H1 (cell line): Measurements from ENCODE around the gene HDAC11. TPM values are rescaled to one million over a fixed set of nuclear protein-coding genes. Genes with fewer than 3 reads are reported as not detected.
A peak's percentile ranks its signal among the peaks of the same experiment; 100 is the strongest.

Experiments
- CTCF ChIA-PET: fragments of 300-600 bp; sonication (Branson Sonifier 250); formaldehyde crosslinking; loops from one replicate; lab custom pipeline; 2021; ENCODE audit not compliant: partially characterized antibody; lab: Charles Lee
- POLR2A ChIA-PET: fragments of 300-600 bp; sonication (Branson Sonifier 250); formaldehyde crosslinking; loops from one replicate; lab custom pipeline; 2021; ENCODE audit warnings: inconsistent platforms; ENCODE audit not compliant: partially characterized antibody; lab: Charles Lee
- DNase-seq, 2 experiments: peaks; one replicate each; pipeline versions ENCODE4 v3.0.0 to v3.0.0-alpha.2; 2010 to 2022; ENCODE audit warnings: low spot score in 2 of 2, low read depth in 1 of 2, mixed read lengths in 1 of 2
- FAIRE-seq: peaks from 2 replicates; lab custom pipeline; 2011; peaks lifted over from hg19 to GRCh38; lab: Jason Lieb, UNC
- H2AFZ ChIP-seq: 2 replicates; pipeline ENCODE4 v1.8.1; 2012; ENCODE audit warnings: low read length, inconsistent platforms
- H2AK5ac ChIP-seq: 2 replicates; pipeline ENCODE4 v1.6.1; 2013; ENCODE audit warnings: low read depth, low read length
- H2BK120ac ChIP-seq: replicated peaks from 2 replicates; pipeline ENCODE3; 2013; ENCODE audit warnings: low read depth, low read length, inconsistent platforms
- H2BK12ac ChIP-seq: 2 replicates; pipeline ENCODE4 v1.6.1; 2013; ENCODE audit warnings: low read depth, low read length
- H2BK15ac ChIP-seq: 2 replicates; pipeline ENCODE4 v1.6.1; 2013; ENCODE audit warnings: low read length
- H2BK20ac ChIP-seq: 2 replicates; pipeline ENCODE4 v1.6.1; 2013; ENCODE audit warnings: low read length
- H2BK5ac ChIP-seq: 2 replicates; pipeline ENCODE4 v1.6.1; 2013; ENCODE audit warnings: low read depth, low read length
- H3K14ac ChIP-seq: 2 replicates; pipeline ENCODE4 v1.6.1; 2013; ENCODE audit warnings: inconsistent platforms; ENCODE audit not compliant: insufficient read length
- H3K18ac ChIP-seq: 2 replicates; pipeline ENCODE4 v1.6.1; 2013; ENCODE audit warnings: low read length; ENCODE audit errors: extremely low read depth
- H3K23ac ChIP-seq: 2 replicates; pipeline ENCODE4 v1.6.1; 2013; ENCODE audit warnings: inconsistent platforms; ENCODE audit not compliant: insufficient read length
- H3K23me2 ChIP-seq: 2 replicates; pipeline ENCODE4 v1.6.1; 2013; ENCODE audit warnings: low read depth, low read length
- H3K27ac ChIP-seq: 2 replicates; pipeline ENCODE4 v1.6.1; 2011; ENCODE audit warnings: low read depth, low read length, inconsistent platforms
- H3K27me3 ChIP-seq, 4 experiments: replicated peaks in 1 of 4; 1 replicate in 1 of 4; 2 replicates in 3 of 4; pipeline versions ENCODE4 v1.6.1 to v1.8.1; 2011 to 2013; ENCODE audit warnings: low read length in 3 of 4, mild to moderate bottlenecking in 3 of 4, inconsistent platforms in 2 of 4, mixed read lengths in 2 of 4, moderate library complexity in 1 of 4; ENCODE audit not compliant: control insufficient read depth in 3 of 4, insufficient read depth in 3 of 4; ENCODE audit errors: extremely low read depth in 1 of 4
- H3K36me3 ChIP-seq, 4 experiments: 2 replicates each; pipeline versions ENCODE4 v1.6.1 to v1.8.1; 2011 to 2013; ENCODE audit warnings: mild to moderate bottlenecking in 4 of 4, low read length in 3 of 4, moderate library complexity in 2 of 4, control low read depth in 1 of 4, inconsistent platforms in 1 of 4; ENCODE audit not compliant: insufficient read depth in 4 of 4, control insufficient read depth in 2 of 4
- H3K4ac ChIP-seq: replicated peaks from 2 replicates; pipeline ENCODE3; 2013; ENCODE audit warnings: low read length, low read depth, mixed read lengths, inconsistent platforms; ENCODE audit not compliant: insufficient read length
- H3K4me1 ChIP-seq, 4 experiments: replicated peaks in 1 of 4; 1 replicate in 1 of 4; 2 replicates in 3 of 4; pipeline versions ENCODE4 v1.6.1 to v1.8.1; 2011 to 2013; ENCODE audit warnings: low read length in 3 of 4, inconsistent platforms in 2 of 4, mixed read lengths in 1 of 4; ENCODE audit not compliant: insufficient read depth in 4 of 4, control insufficient read depth in 3 of 4
- H3K4me2 ChIP-seq, 2 experiments: 2 replicates each; pipeline versions ENCODE4 v1.6.1 to v1.8.1; 2011 to 2013; ENCODE audit warnings: low read depth in 2 of 2, low read length in 2 of 2, control low read depth in 1 of 2, inconsistent platforms in 1 of 2, mild to moderate bottlenecking in 1 of 2; ENCODE audit not compliant: insufficient read depth in 1 of 2
- H3K4me3 ChIP-seq, 4 experiments: fragments of 200-600, 300-600 bp in 1 of 4; sonication (generic), shearing (Covaris generic), sonication (Bioruptor Twin) in 1 of 4; 2 replicates each; pipeline versions ENCODE4 v1.5.1 to v1.8.1; 2011 to 2016; ENCODE audit warnings: low read length in 4 of 4, low read depth in 3 of 4, control low read depth in 2 of 4, inconsistent platforms in 2 of 4, mild to moderate bottlenecking in 2 of 4, mixed read lengths in 1 of 4, moderate library complexity in 1 of 4; ENCODE audit not compliant: insufficient read depth in 2 of 4; ENCODE audit errors: extremely low read depth in 1 of 4
- H3K56ac ChIP-seq: replicated peaks from 2 replicates; pipeline ENCODE3; 2013; ENCODE audit warnings: low read depth, mild to moderate bottlenecking, mixed read lengths, low read length, inconsistent platforms; ENCODE audit not compliant: insufficient read length
- H3K79me1 ChIP-seq: 2 replicates; pipeline ENCODE4 v1.6.1; 2013; ENCODE audit warnings: low read depth, low read length, control low read depth
- H3K79me2 ChIP-seq, 2 experiments: 2 replicates each; pipeline versions ENCODE4 v1.6.1 to v1.8.1; 2012 to 2013; ENCODE audit warnings: low read length in 2 of 2, mild to moderate bottlenecking in 2 of 2, inconsistent platforms in 1 of 2; ENCODE audit not compliant: insufficient read depth in 2 of 2, control insufficient read depth in 1 of 2
- H3K9ac ChIP-seq, 4 experiments: replicated peaks in 1 of 4; 1 replicate in 1 of 4; 2 replicates in 3 of 4; pipeline versions ENCODE4 v1.6.1 to v1.8.1; 2011 to 2013; ENCODE audit warnings: low read depth in 3 of 4, low read length in 3 of 4, control low read depth in 2 of 4, mild to moderate bottlenecking in 2 of 4, moderate library complexity in 2 of 4, inconsistent platforms in 1 of 4; ENCODE audit errors: extremely low read depth in 1 of 4
- H3K9me3 ChIP-seq, 2 experiments: 2 replicates each; pipeline versions ENCODE4 v1.6.1 to v1.8.1; 2012 to 2013; ENCODE audit warnings: mild to moderate bottlenecking in 2 of 2, moderate library complexity in 2 of 2, control low read depth in 1 of 2, inconsistent platforms in 1 of 2, low read depth in 1 of 2, low read length in 1 of 2, mixed read lengths in 1 of 2; ENCODE audit not compliant: insufficient read depth in 2 of 2
- H4K20me1 ChIP-seq, 2 experiments: replicated peaks in 1 of 2; 2 replicates each; pipeline versions ENCODE3 to v1.8.1; 2011 to 2013; ENCODE audit warnings: inconsistent platforms in 2 of 2, low read length in 2 of 2, mild to moderate bottlenecking in 1 of 2; ENCODE audit not compliant: insufficient read depth in 2 of 2, control insufficient read depth in 1 of 2
- H4K5ac ChIP-seq: 2 replicates; pipeline ENCODE4 v1.6.1; 2013; ENCODE audit warnings: low read length, low read depth, mixed read lengths, inconsistent platforms; ENCODE audit not compliant: insufficient read length
- H4K8ac ChIP-seq: 2 replicates; pipeline ENCODE4 v1.8.0; 2013; ENCODE audit warnings: mild to moderate bottlenecking, moderate library complexity, low read length, inconsistent platforms; ENCODE audit not compliant: insufficient read depth; ENCODE audit errors: extremely low read depth
- H4K91ac ChIP-seq: replicated peaks from 2 replicates; pipeline ENCODE3; 2013; ENCODE audit warnings: low read length, mixed read lengths, inconsistent platforms; ENCODE audit not compliant: insufficient read length
- ASH2L ChIP-seq: fragments of 200-600, 300-600 bp; sonication (generic); IDR thresholded peaks from one replicate; pipeline ENCODE4 v1.7.1; 2017; ENCODE audit warnings: low read length
- CBX8 ChIP-seq: fragments of 300-800, 300-1000 bp; sonication (generic); IDR thresholded peaks from 2 replicates; pipeline ENCODE4 v1.7.1; 2016; ENCODE audit warnings: low read depth, low read length, borderline replicate concordance
- CHD1 ChIP-seq: IDR thresholded peaks from 2 replicates; pipeline ENCODE4 v1.6.1; 2012; ENCODE audit warnings: low read depth, low read length, improper control_type of control experiment
- EGR1 ChIP-seq: IDR thresholded peaks from 2 replicates; pipeline ENCODE4 v1.6.1; 2011; ENCODE audit warnings: low read depth, low read length, borderline replicate concordance
- EP300 ChIP-seq, 2 experiments: IDR thresholded peaks; 1 replicate in 1 of 2; 2 replicates in 1 of 2; pipeline ENCODE4 v1.6.1; 2011 to 2012; ENCODE audit warnings: low read depth in 2 of 2, low read length in 2 of 2, mild to moderate bottlenecking in 2 of 2, borderline replicate concordance in 1 of 2, inconsistent platforms in 1 of 2, moderate library complexity in 1 of 2
- EZH2 ChIP-seq: fragments of 200-600 bp; sonication (generic); IDR thresholded peaks from 2 replicates; pipeline ENCODE4 v1.7.1; 2012; ENCODE audit warnings: low read depth, mild to moderate bottlenecking, moderate library complexity, low read length, inconsistent platforms; ENCODE audit not compliant: severe bottlenecking
- KDM1A ChIP-seq: fragments of 200-600, 300-600 bp; sonication (generic); IDR thresholded peaks from 2 replicates; pipeline ENCODE4 v1.7.1; 2016; ENCODE audit warnings: mild to moderate bottlenecking, low read length, borderline replicate concordance
- KDM5A ChIP-seq: fragments of 200-600 bp; IDR thresholded peaks from 2 replicates; pipeline ENCODE4 v1.7.1; 2012; ENCODE audit warnings: mild to moderate bottlenecking, low read length, inconsistent platforms, mixed read lengths
- MAFK ChIP-seq: IDR thresholded peaks from 2 replicates; pipeline ENCODE4 v1.6.1; 2012; ENCODE audit warnings: low read depth, mild to moderate bottlenecking, improper control_type of control experiment, low read length
- POU5F1 ChIP-seq: IDR thresholded peaks from 2 replicates; pipeline ENCODE4 v1.6.1; 2011; ENCODE audit warnings: low read depth, mild to moderate bottlenecking, low read length, moderate library complexity
- RAD21 ChIP-seq, 2 experiments: IDR thresholded peaks in 1 of 2; conservative IDR thresholded peaks in 1 of 2; 2 replicates each; pipeline ENCODE4 v1.6.1; 2011; ENCODE audit warnings: low read depth in 2 of 2, low read length in 2 of 2, improper control_type of control experiment in 1 of 2, inconsistent platforms in 1 of 2, mild to moderate bottlenecking in 1 of 2, moderate library complexity in 1 of 2
- SIX5 ChIP-seq: IDR thresholded peaks from 2 replicates; pipeline ENCODE4 v1.6.1; 2011; ENCODE audit warnings: mild to moderate bottlenecking, low read depth, low read length
- SP4 ChIP-seq: IDR thresholded peaks from 2 replicates; pipeline ENCODE4 v1.6.1; 2012; ENCODE audit warnings: low read length, inconsistent platforms
- TAF7 ChIP-seq: optimal IDR thresholded peaks from 2 replicates; pipeline ENCODE3; 2011; ENCODE audit warnings: low read depth, mild to moderate bottlenecking, inconsistent platforms, low read length, moderate library complexity, borderline replicate concordance
- TEAD4 ChIP-seq: IDR thresholded peaks from 2 replicates; pipeline ENCODE4 v1.6.1; 2012; ENCODE audit warnings: low read depth, low read length, inconsistent platforms, mixed read lengths
- WGBS, 2 experiments: shearing (Covaris generic) in 1 of 2; methylation state at CpG; one replicate each; pipeline versions ENCODE4 v1.1.6 to v1.1.7; 2013 to 2015; ENCODE audit warnings: low lambda C conversion rate in 2 of 2, mixed read lengths in 2 of 2, inconsistent platforms in 1 of 2, low coverage in 1 of 2, missing lambda C conversion rate in 1 of 2; ENCODE audit not compliant: insufficient replicate concordance in 2 of 2, insufficient coverage in 1 of 2, insufficient read length in 1 of 2; ENCODE audit errors: extremely low coverage in 1 of 2, missing lambda C conversion rate in 1 of 2; 5-methylcytosine and 5-hydroxymethylcytosine counted together
- polyA plus RNA-seq, 7 experiments: library from polyadenylated mRNA; depleted of rRNA in 3 of 7; stranded (reverse) in 5 of 7; unstranded in 2 of 7; fragments of >200 nt in 5 of 7; fragments of 200-250 nt in 2 of 7; gene quantifications; 1 replicate in 5 of 7; 2 replicates in 1 of 7; 4 replicates in 1 of 7; pipeline versions ENCODE4 v1.2.1 to v1.2.3, GENCODE V29; 2011 to 2013; ENCODE audit warnings: missing spikeins in 2 of 7, mixed read lengths in 2 of 7
- total RNA-seq: library from RNA; stranded (reverse); fragmentation: NEBNext Ultra II Directional; extraction: Animal tissue kit (Norgen Biotek cat#: 25700); gene quantifications from 2 replicates; pipeline ENCODE4 v1.2.1, GENCODE V29; 2021

Gene HDAC11
- total and polyA plus RNA-seq, 2 of the 8 experiments (the other 6 are each of a cell fraction or from before 2014, with no cell fraction given) = 6.8 to 7.4 TPM

DNA sequence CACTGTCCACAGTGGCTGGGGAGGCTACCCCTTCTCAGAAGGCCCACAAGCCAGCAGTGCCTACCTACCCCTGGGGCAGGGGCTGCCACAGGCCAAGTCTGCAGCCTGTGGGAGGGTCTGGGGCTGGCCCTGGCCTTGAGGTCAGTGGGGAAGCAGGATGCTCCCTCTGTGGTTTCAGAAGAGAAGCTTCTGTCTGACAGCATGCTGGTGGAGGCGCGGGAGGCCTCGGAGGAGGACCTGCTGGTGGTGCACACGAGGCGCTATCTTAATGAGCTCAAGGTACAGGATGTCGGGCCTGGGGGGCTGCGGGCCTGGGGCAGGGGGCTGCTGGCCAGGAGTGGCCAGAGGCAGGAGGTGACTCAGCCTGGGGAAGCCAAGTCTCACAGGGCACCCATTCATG lies 3.2 kb downstream of the HDAC11 start:
- Histone ChIP-seq H2BK120ac (no peak overlapping the region), H2BK5ac (no peak overlapping the region), H4K5ac (no peak overlapping the region), H3K4me1 (peaks cover 0 to 17% (median 7%) of the 10 kb centered on the region in 4 experiments; a peak in 4 of 7 replicates), H3K9me3 (no peaks in the 10 kb centered on the region), H3K4me2 (no peak overlapping the region), H3K23me2 (peaks cover 8% of the 10 kb centered on the region; the same call in 1 of the 2 replicates), H3K4me3 (no peak overlapping the region), H3K36me3 (no peaks in the 10 kb centered on the region), H3K18ac (no peak overlapping the region), H3K56ac (no peak overlapping the region), H2BK15ac (no peak overlapping the region), H3K14ac (no peak overlapping the region), H4K91ac (no peak overlapping the region), H3K27me3 (peaks cover 0 to 9% (median 4%) of the 10 kb centered on the region in 4 experiments; a peak in 5 of 7 replicates), H4K20me1 (no peaks in the 10 kb centered on the region), H3K27ac (no peak overlapping the region), H2AFZ (no peak overlapping the region), H2BK12ac (no peak overlapping the region), H2AK5ac (no peak overlapping the region), H3K79me2 (no peaks in the 10 kb centered on the region), H2BK20ac (no peak overlapping the region), H3K23ac (no peak overlapping the region), H3K4ac (no peak overlapping the region), H3K79me1 (no peaks in the 10 kb centered on the region), H3K9ac (no peak overlapping the region), H4K8ac (peak overlapping the region; percentile 86)
- no peak for FAIRE-seq
- 95% methylated on average over 3 of the region's 7 CpGs; no CpG with 5 or more reads in 1 of the 2 experiments for WGBS, 2 experiments
- no peak for DNase-seq
- ChIA-PET CTCF (interaction anchor here (0.8 to 13.7 kb wide), 6 partner anchors 14 to 199 kb away, joined by 3 to 159 read pairs (median 4); no protein-coding TSS in a partner anchor), POLR2A (no interaction called here)
- no peak for TF ChIP-seq EGR1
- no peak for TF ChIP-seq MAFK
- no peak for TF ChIP-seq POU5F1
- no peak for TF ChIP-seq EZH2
- no peak for TF ChIP-seq RAD21 (IDR thresholded peaks at IDR 0.05 in 1 of 2, conservative IDR thresholded peaks at IDR 0.05 in 1 of 2; ENCODE audit: low read depth in 2 of 2, low read length in 2 of 2)
- no peak for TF ChIP-seq ASH2L
- no peak for TF ChIP-seq CBX8
- no peak for TF ChIP-seq KDM5A
- TF ChIP-seq CHD1 = no peak
- TF ChIP-seq SP4 = no peak
- TF ChIP-seq SIX5 = no peak
- no peak for TF ChIP-seq KDM1A
- TF ChIP-seq TAF7 = no peak
- no peak for TF ChIP-seq TEAD4
- TF ChIP-seq EP300 (IDR thresholded peaks at IDR 0.05; ENCODE audit: borderline replicate concordance in 1 of 2, low read depth in 2 of 2, low read length in 2 of 2) = no peak
